Aorta (tissue), 5 donors: Measurements from ENCODE around the gene AGRN. TPM values are rescaled to one million over a fixed set of nuclear protein-coding genes. Genes with fewer than 3 reads are reported as not detected.

Experiments used
- ATAC-seq: fragments of 200-7000 bp; cut with Tn5 transposase; one replicate; pipeline ENCODE4 v1.9.1; 2022; ENCODE audit warnings: moderate library complexity; ENCODE audit not compliant: low FRiP score
- DNase-seq, 2 donors: peaks; one replicate each; pipeline ENCODE4 v3.0.0-alpha.2; 2020
- H3K27ac ChIP-seq, 2 donors: one replicate each; pipeline ENCODE4 v1.5.1; 2013; ENCODE audit warnings: low read length in 2 of 2, mild to moderate bottlenecking in 2 of 2, moderate library complexity in 2 of 2, control low read depth in 1 of 2, inconsistent platforms in 1 of 2, low read depth in 1 of 2
- H3K27me3 ChIP-seq, 2 donors: one replicate each; pipeline ENCODE4 v1.6.1; 2013; ENCODE audit warnings: control low read depth in 1 of 2, low read length in 1 of 2, mild to moderate bottlenecking in 1 of 2, moderate library complexity in 1 of 2; ENCODE audit not compliant: insufficient read depth in 2 of 2, control insufficient read depth in 1 of 2
- H3K36me3 ChIP-seq, 2 donors: one replicate each; pipeline ENCODE4 v1.6.1; 2013; ENCODE audit warnings: control low read depth in 1 of 2, low read length in 1 of 2, mild to moderate bottlenecking in 1 of 2; ENCODE audit not compliant: insufficient read depth in 2 of 2, control insufficient read depth in 1 of 2
- H3K4me1 ChIP-seq, 2 donors: one replicate each; pipeline ENCODE4 v1.6.1; 2013; ENCODE audit warnings: low read length in 2 of 2, control low read depth in 1 of 2, mild to moderate bottlenecking in 1 of 2, moderate library complexity in 1 of 2; ENCODE audit not compliant: insufficient read depth in 2 of 2, control insufficient read depth in 1 of 2
- H3K4me3 ChIP-seq, 2 donors: one replicate each; pipeline ENCODE4 v1.5.1; 2013; ENCODE audit warnings: low read length in 2 of 2, control low read depth in 1 of 2, mild to moderate bottlenecking in 1 of 2
- H3K9me3 ChIP-seq: one replicate; pipeline ENCODE4 v1.6.1; 2013; ENCODE audit warnings: mild to moderate bottlenecking, low read length; ENCODE audit not compliant: control insufficient read depth
- WGBS, 2 donors: extraction: QIAGEN DNeasy Blood & Tissue Kit; methylation state at CpG; one replicate each; pipeline ENCODE4 v1.1.7; 2013; 5-methylcytosine and 5-hydroxymethylcytosine counted together
- intact Hi-C, 2 donors: fragments of 100-400 bp; cut with DNase I; formaldehyde crosslinking; loops; one replicate each; pipeline versions ENCODE4 v1.14.2 to v1.15.0; 2022
- polyA plus RNA-seq, 2 donors: library from polyadenylated mRNA; stranded (reverse); fragments of 200-250 nt; gene quantifications; one replicate each; pipeline ENCODE4 v1.2.3, GENCODE V29; 2013
- total RNA-seq, 2 donors: library from RNA; stranded (reverse); fragmentation: NEBNext Ultra II Directional; extraction: Animal tissue kit (Norgen Biotek cat#: 25700); gene quantifications; one replicate each; pipeline ENCODE4 v1.2.1, GENCODE V29; 2021
- donor health status: healthy with polysubstance abuse.
- donor health status: Bipolar disorder and iron deficiency.
- donor health status: DM: no; HTN: no; CAD: no.
- donor health status: DM: no; HTN: no; CAD: no.
- donor health status: DM: yes; HTN: yes; CAD: no.

The AGRN gene
- total and polyA plus RNA-seq, 4 donors, result 4.3 to 38.6 (median 22.6) TPM

- intact Hi-C loops, result no loop called here
- 92 to 95% methylated on average over 39 to 40 of the region's 40 CpGs for WGBS, 2 donors
- peak in 1 of 2 donors; percentile 73 for DNase-seq
- Histone ChIP-seq H3K4me3 (no peak overlapping the region), H3K36me3 (no peaks in the 10 kb centered on the region), H3K27me3 (no peaks in the 10 kb centered on the region), H3K27ac (no peak overlapping the region), H3K4me1 (no peaks in the 10 kb centered on the region), H3K9me3 (no peaks in the 10 kb centered on the region)
- ATAC-seq, result no peak
These were observed 63.0 kb downstream of the AGRN start for GRCh38 chr1:1082776-1083415.

- Histone ChIP-seq H3K27ac (no peak overlapping the region), H3K4me1 (no peaks in the 10 kb centered on the region), H3K9me3 (no peaks in the 10 kb centered on the region), H3K4me3 (no peak overlapping the region), H3K36me3 (no peaks in the 10 kb centered on the region), H3K27me3 (no peaks in the 10 kb centered on the region)
- ATAC-seq (no peak), DNase-seq (peak in 1 of 2 donors; percentile 70)
- intact Hi-C loops, result no loop called here
- WGBS, 2 donors, result 89 to 90% methylated on average over 40 to 43 of the region's 43 CpGs
These were observed 63.8 kb downstream of the AGRN start for GRCh38 chr1:1083416-1084371.

- intact Hi-C loops, result no loop called here
- ATAC-seq (no peak), DNase-seq (peak in 1 of 2 donors; percentile 73)
- WGBS, 2 donors, result 91 to 92% methylated on average over 38 of the region's 38 CpGs
- Histone ChIP-seq H3K4me3 (no peak overlapping the region), H3K27me3 (no peaks in the 10 kb centered on the region), H3K36me3 (no peaks in the 10 kb centered on the region), H3K9me3 (no peaks in the 10 kb centered on the region), H3K27ac (no peak overlapping the region), H3K4me1 (no peaks in the 10 kb centered on the region)
These were observed 64.7 kb downstream of the AGRN start for GRCh38 chr1:1084372-1085170.

- Histone ChIP-seq H3K27ac (no peak overlapping the region), H3K36me3 (no peaks in the 10 kb centered on the region), H3K4me1 (no peaks in the 10 kb centered on the region), H3K4me3 (no peak overlapping the region), H3K9me3 (no peaks in the 10 kb centered on the region), H3K27me3 (no peaks in the 10 kb centered on the region)
- WGBS, 2 donors, result 91 to 92% methylated on average over 30 of the region's 30 CpGs
- peak in 1 of 2 donors; percentile 75 for DNase-seq
- intact Hi-C loops, result no loop called here
- ATAC-seq, result no peak
These were observed 65.4 kb downstream of the AGRN start for GRCh38 chr1:1085171-1085841.

GRCh38 chr1:1085911-1086841, 66.3 kb downstream of the AGRN start:
- H3K36me3 ChIP-seq, result no peaks in the 10 kb centered on the region
- intact Hi-C loops, result no loop called here
- H3K4me1 ChIP-seq, result no peaks in the 10 kb centered on the region
- WGBS, 2 donors, result 95% methylated on average over 38 of the region's 38 CpGs
- DNase-seq (peak in 1 of 2 donors; percentile 72), ATAC-seq (no peak)
- no peaks in the 10 kb centered on the region for H3K9me3 ChIP-seq
- H3K27me3 ChIP-seq, result no peaks in the 10 kb centered on the region
- no peak overlapping the region for H3K27ac ChIP-seq
- H3K4me3 ChIP-seq, result no peak overlapping the region

GRCh38 chr1:1086911-1087341, 67.0 kb downstream of the AGRN start:
- H3K36me3 ChIP-seq, result no peaks in the 10 kb centered on the region
- no peak overlapping the region for H3K4me3 ChIP-seq
- ATAC-seq, result no peak
- intact Hi-C loops, result no loop called here
- DNase-seq, result no peak
- no peaks in the 10 kb centered on the region for H3K27me3 ChIP-seq
- no peaks in the 10 kb centered on the region for H3K9me3 ChIP-seq
- WGBS, 2 donors, result 86 to 90% methylated on average over 17 of the region's 17 CpGs
- no peaks in the 10 kb centered on the region for H3K4me1 ChIP-seq
- H3K27ac ChIP-seq, result no peak overlapping the region

- H3K27me3 ChIP-seq, result no peaks in the 10 kb centered on the region
- DNase-seq, result no peak
- no peak for ATAC-seq
- no peak overlapping the region for H3K27ac ChIP-seq
- no peaks in the 10 kb centered on the region for H3K4me1 ChIP-seq
- no peak overlapping the region for H3K4me3 ChIP-seq
- intact Hi-C loops, result no loop called here
- no peaks in the 10 kb centered on the region for H3K9me3 ChIP-seq
- 73 to 79% methylated on average over 36 to 38 of the region's 38 CpGs for WGBS, 2 donors
- H3K36me3 ChIP-seq, result no peaks in the 10 kb centered on the region
These were observed 67.6 kb downstream of the AGRN start for GRCh38 chr1:1087351-1088028.
